HG03097 (cell line): Measurements from ENCODE around the gene SIM2.

Experiments used
- ATAC-seq: cut with Tn5 transposase; IDR thresholded peaks from one replicate; pipeline ENCODE4 v1.9.1; 2021; ENCODE audit not compliant: unreplicated experiment, low FRiP score

The SIM2 gene

DNA sequence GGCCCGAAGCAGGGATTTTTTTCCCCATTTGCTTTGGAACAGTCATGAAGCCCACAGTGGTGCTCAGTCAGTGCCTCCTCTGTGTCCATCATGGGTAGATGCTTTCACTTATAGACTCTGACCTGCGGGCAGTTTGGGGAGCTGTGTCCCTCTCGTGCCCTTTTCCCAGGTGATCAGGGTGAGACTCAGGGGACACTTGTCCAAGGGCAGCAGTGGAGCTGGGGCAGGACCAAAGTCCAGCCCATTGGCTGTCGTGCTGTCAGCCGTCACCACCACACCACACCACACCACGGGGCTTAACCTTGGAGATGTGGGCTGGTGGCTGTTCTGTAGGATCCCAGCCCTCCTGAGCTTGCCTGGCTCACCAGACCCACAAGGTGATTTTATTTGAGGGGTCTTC, 34.9 kb downstream of the SIM2 start:
- no peak for ATAC-seq

DNA sequence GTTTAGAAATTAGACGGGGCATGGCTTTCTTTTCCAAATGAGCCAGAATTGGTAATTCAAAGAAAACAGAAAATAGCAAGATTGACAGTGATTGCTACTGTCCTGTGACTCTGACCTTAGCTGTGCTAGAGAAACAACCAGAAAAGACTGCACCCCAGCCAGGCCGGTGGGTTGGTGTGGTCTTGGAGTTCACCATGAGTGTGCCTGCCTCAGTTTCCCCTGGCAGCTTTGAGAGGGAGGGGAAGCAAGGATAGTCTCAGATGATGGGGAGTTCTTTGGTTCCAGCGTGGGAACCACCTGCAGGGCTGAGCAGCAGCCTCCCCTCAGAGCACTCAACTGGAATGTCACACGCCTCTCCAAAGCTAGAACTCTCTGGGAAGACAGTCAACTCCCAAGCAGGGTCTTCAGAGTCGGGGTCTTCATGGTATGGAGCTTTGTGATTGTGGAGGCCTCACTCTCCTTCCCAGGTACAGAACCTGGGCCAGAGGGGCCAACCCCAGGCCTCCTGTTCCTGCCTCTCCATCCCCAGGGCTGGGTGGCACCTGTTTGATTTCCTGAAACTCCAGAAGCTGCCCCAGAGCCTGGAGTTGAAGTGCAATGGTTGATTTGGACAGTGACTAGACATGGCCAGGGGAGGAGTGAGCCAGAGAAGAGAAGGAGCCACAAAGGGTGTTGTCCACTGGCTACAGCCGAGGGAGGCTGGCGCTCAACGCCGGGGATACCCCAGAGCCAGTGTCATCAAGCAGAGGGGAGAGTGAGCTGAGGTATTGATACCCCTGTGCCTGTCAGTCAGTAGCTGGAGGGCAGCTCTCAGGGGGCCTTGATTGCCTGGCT, 35.7 kb downstream of the SIM2 start:
- no peak for ATAC-seq

DNA sequence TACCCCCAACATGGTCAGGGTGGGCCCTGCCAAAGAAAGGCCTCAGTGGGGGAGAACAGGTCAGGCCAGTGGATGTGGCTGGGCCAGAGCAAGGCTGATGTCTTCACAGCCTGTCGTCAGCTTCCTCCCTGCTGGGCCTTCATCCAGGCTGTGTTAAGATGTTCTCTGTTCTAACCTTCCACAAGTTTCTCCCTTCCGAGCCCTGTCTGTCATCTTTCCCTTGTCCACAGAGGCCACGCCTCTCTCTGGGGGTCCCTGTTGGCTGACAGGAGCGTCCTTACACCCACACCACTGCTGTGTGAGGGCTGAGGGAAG, 36.2 kb downstream of the SIM2 start:
- ATAC-seq: no peak

DNA sequence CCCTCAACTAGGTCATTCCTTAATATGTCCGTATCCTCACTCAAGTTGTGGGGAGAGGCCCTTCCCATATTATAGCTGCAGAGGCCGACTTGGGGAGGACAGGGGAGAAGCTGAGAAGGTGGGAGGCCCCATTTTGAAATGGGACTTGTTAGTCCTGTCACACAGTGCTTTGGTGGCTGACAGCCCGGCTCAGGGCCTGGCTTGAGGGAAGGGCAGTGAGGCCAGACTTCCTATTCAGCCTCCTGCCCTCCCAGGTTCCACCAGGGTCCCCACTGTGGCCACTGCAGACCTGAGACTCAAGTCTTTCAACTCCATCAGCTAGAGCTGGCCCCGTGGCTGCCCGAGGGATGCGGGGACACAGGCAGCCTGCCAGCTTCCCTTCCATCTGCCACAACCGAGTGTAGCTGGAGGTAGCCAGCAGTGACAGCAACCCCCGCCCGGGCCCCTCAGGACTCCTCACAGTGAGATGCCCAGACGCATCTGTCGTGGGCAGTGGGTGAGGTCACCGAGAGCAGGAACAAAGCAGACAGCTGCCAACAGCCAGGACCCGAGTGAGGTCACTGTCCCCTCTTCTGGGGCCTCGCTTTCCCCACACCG, 36.9 kb downstream of the SIM2 start:
- no peak for ATAC-seq

DNA sequence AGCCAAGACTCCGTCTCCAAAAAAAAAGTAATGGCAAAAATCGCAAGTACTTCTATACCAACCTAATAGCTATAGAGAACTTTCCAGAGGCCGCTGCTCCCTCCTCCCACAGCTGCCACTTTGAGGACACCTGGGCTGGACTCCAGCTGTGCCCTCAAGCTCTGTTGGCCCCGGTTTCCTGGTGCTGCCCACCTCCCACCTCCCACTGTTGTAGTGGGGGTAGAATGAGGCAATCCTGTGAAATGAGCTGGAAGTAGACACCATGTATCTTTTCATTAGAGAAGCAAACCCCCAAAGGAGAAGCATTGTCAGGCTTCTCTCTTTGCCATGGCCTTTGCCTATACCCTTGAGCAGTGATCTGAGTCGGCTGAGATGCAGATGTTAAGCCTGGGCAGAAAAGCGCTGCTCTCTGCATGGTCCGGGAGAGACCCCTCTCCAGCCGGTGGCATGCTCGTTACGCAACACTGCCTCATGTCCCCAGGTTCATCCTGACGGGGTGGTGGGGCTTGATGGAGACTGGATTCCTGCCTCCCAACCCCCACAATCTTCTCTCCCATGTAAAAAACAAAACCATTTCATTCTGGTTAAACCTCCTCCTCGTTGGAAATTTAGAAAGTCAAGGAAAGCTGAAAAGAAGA, 39.7 kb downstream of the SIM2 start:
- ATAC-seq: no peak

DNA sequence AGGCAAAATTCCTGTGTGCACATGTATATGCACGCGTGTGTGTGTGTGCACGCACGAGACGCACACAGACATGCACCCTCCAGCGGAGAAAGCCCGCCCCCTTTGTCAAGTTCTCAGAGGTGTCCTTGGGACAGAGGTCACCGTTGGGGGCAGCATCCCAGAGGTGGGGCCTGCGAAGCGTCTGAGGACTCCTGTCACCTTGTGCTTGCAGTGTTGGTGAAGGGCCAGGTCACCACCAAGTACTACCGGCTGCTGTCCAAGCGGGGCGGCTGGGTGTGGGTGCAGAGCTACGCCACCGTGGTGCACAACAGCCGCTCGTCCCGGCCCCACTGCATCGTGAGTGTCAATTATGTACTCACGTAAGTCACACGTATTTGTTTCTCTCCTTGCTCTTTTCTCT, 42.6 kb downstream of the SIM2 start:
- no peak for ATAC-seq

DNA sequence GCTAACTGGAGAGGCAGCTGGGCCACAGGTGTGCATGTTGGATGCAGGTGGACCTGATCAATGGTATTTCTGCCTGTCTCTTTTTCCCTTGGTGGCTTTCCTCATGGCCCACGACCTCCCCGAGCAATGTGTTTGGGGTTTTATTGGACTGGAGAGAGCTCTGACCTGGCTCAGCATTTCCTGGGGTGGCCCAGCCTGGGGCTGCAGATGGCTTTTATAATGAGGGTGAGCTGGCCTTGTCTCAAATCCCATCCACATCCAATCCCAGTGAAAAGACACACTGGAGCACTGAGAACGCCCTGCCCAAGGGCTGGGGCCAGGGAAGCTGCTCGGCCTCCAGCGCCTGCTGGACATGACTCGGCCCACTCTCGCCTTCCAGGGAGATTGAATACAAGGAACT, 44.1 kb downstream of the SIM2 start:
- ATAC-seq: no peak

DNA sequence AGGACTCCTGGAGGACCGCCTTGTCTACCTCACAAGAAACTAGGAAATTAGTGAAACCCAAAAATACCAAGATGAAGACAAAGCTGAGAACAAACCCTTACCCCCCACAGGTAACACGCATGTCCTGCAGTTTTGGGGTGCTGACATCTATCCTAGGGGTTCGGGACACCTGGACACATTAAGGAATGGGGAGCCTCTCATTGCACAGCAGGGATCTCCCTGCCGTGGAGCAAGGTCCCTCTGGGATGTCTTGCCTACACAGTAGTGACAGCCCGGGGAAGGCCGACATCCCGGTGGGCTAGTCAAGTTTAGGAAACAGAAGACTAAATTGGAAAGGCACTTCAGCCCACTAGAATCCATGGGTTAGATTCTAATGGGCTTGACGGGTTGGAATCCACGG, 44.5 kb downstream of the SIM2 start:
- ATAC-seq: no peak

DNA sequence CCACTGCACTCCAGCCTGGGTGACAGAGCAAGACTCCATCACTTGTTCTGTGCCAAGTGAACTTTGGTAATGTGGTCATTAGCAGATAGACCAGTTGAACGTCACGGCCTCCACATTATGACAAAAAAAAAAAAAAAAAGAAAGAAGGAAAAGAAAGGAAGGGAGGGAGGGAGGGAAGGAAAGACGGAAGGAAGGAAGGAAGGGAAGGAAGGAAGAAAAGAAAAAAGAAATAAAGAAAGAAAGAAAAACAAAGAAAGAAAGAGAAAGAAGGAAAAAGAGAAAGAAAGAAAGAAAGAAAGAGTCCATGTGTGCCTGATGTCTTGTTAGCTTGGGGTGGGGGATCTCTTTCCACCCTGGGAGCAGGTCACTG, 45.3 kb downstream of the SIM2 start:
- ATAC-seq: no peak

DNA sequence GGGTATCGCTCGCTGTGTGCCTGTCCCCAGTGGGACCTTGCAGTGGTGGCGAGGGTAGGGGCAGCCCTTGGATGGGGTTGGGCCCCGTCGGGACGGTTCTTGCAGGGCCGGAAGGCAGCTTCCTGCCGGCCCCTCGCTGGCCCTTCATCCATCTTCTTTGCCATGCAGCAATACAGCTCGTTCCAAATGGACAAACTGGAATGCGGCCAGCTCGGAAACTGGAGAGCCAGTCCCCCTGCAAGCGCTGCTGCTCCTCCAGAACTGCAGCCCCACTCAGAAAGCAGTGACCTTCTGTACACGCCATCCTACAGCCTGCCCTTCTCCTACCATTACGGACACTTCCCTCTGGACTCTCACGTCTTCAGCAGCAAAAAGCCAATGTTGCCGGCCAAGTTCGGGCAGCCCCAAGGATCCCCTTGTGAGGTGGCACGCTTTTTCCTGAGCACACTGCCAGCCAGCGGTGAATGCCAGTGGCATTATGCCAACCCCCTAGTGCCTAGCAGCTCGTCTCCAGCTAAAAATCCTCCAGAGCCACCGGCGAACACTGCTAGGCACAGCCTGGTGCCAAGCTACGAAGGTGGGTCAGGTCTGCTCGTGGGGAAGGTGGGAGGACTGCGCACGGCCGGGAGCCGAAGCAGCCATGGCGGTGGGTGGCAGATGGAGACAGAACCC, 45.8 kb downstream of the SIM2 start:
- no peak for ATAC-seq

DNA sequence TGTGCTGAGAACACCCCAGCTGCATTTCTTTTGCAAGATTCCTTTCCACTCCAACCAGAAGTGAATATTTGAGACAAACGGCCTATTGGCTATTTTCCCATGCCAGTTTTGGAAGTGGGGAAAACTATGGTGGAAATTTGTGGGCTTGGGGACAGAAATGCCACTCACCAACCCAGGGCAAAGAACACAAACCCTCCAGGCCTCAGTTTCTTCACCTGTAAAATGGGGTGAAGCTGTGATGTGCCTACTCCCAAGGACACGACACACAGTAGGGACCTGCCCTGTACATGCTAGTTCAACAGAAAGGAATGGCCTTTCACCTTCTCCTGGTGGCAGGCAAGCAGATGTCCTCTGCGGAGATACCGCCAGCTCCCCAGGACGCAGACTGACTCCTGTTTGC, 46.5 kb downstream of the SIM2 start:
- ATAC-seq: no peak

DNA sequence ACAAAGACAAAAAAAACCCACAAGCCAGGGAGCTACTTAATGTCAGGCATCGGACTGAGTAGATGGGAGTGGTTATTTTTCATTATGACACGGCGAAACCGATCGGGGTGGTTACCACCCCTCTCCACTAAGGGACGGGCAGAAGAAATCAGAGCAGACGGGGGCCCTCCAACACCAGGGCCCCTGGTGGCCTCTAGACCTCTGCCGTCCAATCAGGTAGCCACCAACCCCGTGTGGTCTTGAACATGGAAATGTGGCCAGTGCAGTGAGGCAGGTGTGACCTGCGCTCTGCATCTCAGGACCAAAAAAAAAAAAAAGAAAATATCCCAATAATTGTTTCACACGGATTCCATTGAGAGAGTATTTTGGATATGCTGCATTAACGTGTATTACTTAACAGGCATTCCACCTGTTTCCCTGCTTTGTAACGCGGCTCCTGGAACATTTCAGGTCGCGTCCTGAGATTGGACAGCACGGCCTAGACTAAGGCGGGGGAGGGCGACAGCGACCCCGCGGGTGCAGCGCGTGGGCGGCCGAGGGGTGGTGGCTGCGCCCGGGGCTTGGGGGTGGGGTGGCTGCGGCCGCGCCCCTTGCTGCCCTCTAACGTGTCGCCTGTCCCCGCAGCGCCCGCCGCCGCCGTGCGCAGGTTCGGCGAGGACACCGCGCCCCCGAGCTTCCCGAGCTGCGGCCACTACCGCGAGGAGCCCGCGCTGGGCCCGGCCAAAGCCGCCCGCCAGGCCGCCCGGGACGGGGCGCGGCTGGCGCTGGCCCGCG, 48.3 kb downstream of the SIM2 start:
- ATAC-seq: no peak

DNA sequence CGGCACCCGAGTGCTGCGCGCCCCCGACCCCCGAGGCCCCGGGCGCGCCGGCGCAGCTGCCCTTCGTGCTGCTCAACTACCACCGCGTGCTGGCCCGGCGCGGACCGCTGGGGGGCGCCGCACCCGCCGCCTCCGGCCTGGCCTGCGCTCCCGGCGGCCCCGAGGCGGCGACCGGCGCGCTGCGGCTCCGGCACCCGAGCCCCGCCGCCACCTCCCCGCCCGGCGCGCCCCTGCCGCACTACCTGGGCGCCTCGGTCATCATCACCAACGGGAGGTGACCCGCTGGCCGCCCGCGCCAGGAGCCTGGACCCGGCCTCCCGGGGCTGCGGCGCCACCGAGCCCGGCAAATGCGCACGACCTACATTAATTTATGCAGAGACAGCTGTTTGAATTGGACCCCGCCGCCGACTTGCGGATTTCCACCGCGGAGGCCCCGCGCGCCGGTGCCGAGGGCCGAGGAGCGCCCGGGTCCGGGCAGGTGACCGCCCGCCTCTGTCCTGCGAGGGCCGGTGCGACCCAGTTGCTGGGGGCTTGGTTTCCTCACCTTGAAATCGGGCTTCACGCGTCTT, 49.0 kb downstream of the SIM2 start:
- ATAC-seq: no peak

DNA sequence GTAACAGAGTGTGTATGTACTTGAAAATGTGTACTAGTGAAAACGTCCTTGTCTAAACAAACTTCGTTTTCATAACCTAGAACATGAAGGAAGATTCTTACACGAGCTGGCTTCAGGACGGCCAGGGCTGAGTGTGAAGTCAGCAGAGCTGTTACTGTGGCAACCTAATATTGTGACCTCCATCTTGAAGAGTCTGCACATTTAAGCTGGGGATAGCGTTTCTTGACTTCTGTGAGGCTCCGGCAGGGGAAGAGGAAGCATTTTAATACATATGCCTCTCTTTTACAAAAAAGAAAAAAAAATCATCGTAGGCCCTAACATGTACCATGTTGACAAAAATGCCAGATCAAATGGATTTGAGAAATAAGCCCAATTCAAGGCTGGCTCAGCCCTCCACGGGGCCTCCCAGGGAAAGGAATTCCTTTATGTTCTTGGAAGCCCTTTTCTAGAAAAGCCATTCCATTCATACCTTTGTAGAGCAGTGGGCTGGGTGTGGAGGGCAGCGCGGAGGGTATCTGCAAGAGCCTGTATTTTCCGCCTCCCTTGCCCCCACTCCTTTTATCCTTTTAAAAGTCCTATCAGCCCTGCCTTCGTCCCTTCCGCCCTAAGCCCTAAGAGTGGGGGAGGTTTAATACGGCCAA, 51.1 kb downstream of the SIM2 start:
- ATAC-seq: no peak

DNA sequence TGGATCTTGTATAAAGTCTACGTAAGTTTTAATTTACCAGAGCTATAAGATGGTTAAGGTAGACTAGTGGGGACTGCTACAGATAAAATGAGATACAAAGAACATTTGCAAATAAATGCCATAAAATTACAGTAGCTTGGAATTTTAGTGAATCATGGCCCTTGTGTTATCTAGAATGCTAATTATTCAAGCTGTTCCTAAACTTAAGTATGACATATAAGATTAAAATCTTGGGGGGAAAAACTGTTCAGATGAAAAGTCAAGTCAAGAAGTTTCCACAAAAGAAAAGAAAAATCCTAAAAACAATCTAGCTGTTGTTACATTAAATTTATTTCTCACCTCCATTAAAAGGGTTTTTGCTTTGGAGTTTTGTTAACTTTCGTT, 51.7 kb downstream of the SIM2 start:
- no peak for ATAC-seq

DNA sequence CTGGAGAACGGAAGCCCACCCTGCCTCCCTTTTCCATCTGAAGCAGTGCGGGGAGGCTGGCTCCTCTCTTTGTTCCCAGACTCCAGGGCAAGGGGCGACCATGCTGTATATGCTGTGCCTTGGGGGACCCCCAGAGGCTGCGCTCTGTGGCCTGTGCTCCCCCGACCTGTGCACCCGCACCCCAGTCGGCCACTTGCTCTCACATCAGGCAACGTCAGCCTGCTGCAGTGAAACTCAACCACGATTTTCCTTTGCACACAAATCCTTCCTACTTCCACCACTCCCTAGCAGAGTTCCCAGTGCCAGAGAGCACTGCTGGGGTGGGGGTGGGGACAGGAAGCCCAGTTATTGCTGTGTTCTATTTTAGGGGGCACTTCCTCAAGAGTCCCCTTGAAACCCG, 52.5 kb downstream of the SIM2 start:
- ATAC-seq: no peak

DNA sequence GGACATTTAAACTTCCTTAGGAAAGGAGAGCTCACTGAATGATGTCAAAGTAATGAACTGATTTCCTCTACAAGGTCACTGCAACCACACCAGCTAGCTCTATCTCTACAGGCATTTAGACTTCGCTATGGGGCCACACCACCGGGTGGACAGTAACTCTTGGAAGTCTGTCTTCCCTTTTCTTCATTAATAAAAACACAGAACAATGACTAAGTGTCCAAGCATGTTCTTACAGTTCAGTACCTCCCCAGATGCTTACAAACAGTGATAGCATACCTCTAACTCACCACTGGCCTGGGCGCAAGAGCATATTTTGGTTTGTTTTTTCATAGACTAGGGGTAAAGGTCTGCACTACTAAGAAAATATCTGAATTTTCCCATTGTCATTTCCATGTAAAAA, 54.6 kb downstream of the SIM2 start:
- ATAC-seq: no peak

DNA sequence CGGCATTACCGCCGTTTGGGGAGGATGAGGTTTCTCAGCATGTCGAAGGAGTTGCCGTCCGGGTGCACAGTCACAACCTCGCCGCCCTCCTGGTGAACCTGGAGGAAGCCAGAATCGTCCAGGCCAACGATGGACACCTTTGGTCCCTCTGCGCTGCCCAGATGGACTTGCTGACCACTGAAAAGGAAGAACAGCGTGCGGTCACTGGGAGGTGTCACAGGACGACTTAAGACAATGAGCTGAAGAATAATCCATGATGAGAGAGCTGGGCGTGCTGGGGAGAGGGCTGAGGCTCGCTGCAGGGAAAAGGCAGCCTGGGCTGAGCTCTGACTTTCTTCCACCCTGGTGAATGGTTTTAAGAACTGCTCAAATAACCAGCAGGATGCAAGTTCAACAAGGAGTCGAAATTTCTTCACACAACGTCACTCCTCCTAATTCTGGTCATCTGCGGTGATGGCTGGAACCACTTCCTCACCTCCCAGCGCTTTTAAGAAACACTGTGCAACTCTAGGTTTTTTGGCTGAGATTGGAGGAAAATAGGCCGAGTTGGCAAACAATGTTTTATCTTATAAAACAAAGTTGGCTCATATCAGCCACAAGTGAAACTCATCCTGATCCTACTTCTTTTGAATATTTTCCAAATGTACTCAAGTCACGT, 55.5 kb downstream of the SIM2 start:
- ATAC-seq: no peak

DNA sequence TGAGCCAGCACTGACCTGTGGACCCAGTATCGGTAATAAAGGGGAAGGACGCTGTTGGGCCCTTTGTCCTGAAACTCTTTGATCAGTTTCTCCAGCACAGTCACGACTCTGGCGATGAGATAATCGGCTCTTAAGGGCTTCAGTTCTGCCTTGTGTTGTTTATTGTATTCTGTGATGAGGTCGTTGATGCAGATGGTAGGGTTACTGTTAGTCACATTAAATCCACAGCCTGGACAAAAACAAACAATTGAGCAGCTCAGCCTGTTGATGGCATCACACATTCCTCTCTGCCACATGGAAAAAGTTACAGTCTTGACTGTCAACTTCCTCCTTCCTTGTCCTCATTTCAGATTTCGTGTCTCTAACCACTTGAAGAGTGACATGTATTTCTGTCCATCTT, 57.6 kb downstream of the SIM2 start:
- ATAC-seq: no peak

DNA sequence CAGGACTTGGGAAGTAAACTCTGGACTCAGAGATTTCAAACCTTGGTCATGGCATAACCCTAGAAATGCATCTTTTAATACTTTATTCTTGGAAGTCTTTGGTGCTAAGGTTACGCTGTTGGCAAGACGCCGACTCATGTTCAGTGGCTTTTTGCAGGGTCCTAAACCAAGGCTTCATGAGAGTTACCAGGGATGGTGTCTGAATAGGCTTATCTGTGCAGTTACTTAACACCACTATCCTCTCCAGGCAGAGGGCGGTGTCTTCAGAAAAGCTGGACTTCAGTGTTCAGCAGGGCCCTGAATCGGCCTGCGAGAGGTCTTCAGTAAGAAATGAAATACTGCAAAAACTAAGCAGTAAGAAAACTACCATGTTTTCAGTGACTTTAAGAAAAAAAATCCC, 58.3 kb downstream of the SIM2 start:
- ATAC-seq: no peak
